ENCODE results near the gene RASGRP2.

Gene RASGRP2

DNA sequence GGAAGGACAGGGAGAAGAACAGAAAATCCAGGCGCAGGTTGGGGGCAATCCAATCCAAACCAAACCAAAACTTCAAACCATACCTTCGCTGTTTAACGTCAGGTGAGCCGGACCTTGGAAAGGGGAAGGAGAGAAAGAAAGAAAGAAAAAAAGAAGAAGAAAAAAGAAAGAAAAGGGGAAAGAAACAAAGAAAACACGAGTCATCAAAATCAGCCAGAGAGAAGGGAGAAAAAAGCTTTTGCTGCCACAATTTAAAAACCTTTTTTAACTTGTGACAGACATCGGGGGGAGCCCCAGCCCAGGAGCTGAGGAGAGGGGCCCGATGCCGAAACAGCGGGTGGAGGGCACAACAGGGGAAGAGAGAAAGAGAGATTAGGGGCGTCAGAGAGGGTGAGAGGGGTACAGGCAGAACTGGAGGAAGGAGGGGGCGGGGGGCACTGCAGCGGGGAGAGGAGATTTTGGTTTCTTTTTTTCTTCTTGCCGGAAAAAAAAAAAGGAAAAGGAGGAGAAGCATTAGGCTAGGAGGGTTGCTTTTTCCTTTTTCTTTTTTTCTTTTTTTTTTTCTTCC lies 51.1 kb downstream of the RASGRP2 start:
- no peak for DNase-seq

DNA sequence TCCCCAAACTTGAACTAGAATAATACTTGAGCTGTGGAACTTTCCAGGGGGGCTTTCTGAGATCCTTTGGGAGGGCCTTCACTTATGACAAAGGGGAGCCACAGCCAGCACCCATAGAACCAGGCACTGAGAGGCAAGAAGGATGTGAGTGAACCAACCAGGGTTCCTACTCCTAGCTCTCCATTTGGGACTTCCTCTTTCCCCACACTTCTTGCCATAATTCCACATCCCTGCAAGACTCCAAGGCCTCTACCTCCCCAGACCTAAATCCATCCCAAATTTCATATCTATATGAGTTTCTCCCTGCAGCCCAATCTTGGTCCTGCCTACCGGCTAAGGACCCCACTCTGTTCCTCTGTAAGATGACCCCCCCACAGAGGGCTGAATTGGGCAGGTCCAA lies 52.4 kb downstream of the RASGRP2 start:
- no peak for DNase-seq

DNA sequence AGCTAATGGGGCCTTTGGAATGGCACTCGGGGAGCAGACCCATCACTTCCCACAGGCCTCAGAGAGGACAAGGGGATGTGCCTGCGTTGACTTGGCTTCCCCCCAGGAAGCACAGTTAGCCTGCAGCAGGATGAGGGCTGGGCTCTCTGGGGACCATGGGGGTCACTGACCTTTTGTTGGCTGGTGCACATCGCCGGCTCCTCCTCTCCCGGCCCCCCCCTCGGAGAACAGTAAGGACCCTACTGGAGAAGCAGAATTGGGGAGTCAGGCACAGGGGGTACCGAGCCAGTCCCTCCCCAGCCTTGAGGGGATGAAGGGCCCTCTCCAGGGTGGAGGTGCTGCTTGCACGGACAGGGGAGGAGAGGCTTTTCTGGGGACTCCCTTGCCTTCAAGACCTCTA lies 53.7 kb downstream of the RASGRP2 start:
- no peak for DNase-seq

DNA sequence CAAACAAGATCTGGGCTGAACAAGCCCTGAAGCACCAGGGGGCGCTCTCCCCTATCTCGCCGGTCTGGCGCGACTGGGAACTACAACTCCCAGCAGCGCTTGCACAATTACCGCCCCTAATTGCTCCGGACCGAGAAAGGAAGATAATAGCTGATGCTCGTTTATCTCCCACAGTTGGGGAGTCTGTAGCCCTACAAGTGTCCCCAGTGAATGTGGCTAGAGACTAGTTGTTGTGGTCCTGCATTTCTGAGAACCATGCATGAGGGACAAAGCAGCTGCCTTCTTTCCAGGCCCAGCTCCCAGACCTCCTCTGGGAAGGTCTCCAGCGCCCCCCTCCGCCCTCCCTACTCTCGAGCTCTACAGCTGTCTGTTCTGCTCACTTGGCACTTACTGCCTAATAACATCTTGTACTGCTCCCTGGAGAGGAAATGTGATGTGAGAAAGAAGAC lies 55.4 kb downstream of the RASGRP2 start:
- DNase-seq, result peak; percentile 81

DNA sequence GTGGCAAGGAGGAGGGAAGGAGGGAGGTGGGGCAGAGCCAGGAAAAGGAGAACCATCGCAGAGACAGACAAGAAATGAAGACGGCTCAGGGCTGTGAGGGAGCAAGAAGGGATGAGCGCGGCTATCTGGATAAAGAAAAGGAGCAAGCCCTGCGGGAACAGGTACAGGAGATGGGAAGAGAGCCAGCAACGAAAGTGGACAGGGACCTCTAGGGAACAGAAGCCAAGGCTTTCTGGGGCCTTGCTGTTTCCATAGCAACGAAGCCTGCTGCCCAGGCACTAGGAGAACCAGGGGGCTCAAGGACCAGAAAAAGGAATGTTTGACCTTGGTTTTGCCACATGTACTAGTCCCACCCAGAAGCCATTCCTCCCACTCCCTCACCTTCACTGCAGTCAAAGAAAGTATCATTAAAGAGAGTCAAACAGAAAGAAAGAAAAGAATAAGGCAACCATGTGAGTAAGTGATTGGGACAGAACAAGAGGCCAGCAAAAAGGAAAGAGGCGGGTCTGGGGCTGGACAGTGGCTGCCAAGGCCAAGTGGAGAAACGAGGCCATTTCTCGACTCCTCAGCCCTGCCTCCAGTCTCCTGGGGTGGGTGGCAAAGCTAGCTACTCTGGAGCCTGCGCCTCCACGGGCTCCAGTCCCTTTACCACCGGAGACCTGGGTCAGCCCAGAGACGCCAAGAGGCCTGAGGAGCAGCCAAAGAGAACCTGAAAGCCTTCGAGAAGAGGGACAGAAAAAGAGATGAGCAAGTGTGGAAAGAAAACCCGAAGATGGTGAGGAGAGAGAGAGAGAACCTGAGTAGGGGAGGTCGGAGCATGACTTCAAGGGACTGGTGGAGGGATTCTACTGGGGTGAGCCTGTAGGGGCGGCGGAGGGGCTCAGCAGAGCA lies 56.1 kb downstream of the RASGRP2 start:
- no peak for DNase-seq

DNA sequence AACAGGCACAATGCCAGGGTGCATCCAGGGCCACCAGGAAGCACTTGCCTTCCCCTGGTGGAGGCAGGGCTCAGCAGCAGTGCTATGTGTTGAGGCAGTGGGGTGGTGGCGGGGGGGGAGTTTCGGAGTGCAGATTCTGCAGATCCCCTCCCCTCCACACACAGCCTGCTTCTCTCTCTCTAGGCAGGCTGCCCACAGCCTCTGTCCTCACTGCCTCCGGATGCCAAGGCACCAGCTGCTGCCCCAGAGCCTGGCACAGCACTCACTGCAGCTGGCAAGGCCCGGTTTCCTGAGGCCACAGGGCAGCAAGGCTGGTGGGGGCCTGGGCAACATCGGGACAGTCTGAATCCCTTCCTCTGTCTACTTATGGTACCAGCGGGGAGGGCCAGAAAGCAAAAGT lies 56.7 kb downstream of the RASGRP2 start:
- DNase-seq, result no peak

DNA sequence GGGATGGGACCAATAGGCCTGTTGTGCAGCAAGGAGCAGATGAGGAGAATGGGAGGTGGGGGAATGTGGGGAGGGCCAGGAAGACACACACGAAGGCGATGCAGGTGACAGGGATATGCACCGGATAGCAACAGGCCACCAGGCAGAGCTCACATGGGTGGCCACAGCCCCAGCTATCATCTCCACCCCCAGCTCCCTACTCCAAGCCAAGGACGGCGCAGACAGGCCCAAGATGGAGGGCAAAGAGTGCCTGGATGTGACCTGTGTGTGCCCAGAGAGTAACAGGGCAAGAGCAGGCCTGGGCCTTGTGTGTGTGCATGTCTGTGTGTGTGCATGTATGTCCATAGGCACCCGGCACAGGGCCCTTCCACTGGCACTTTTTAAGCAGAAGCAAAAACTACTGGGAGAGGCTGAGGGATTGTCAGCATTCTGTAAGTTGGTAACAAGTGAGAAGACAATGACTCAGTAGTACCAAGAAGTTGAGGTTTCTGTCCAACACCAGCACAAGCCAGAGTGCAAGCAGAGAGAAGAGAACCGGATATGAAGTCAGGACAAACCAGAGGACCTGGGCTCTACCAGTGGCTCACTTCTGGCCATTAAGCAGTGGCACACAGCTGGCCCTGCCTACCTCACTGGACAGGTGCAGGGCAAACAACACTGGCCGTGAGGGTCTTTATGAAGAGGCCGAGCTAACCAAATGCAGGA lies 57.3 kb downstream of the RASGRP2 start:
- no peak for DNase-seq

DNA sequence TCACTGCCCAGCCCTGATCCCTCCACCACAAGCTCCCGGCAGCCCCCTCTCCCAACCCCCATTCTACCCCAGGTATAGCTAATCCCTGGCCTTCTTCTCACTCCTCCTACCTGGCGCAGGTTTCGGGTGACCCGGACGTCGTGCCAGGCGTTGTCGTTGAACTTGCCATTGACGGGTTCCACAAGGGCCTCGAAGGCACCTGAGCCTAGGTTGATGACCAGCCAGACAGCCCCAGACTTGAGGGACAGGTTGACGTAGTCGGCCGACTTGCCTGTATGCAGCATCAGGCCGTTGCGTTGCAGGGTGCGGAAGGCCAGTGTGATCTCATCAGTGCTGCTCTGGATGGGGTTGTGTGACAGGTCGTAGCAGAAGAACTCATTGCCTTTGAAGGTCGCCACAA lies 58.4 kb downstream of the RASGRP2 start:
- no peak for DNase-seq

DNA sequence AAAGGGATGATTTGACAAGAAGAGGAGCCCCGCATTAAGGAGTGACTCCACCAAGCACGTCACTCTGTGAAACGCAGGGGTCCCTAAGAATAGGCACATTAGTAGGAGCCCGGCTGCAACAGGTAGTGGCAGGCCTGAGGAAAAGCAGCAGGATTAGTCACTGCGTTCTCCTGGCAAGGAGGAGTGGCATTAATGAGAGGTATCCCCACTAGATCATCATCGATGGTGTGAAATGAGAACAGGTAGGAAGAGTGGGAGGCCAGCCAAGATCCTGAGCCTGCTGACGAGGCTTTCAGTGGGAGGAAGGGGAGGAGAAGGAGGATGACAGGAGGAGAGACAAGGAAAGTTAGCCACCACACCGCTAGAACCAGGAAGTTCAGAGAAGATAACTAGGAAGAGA lies 59.6 kb downstream of the RASGRP2 start:
- no peak for DNase-seq

DNA sequence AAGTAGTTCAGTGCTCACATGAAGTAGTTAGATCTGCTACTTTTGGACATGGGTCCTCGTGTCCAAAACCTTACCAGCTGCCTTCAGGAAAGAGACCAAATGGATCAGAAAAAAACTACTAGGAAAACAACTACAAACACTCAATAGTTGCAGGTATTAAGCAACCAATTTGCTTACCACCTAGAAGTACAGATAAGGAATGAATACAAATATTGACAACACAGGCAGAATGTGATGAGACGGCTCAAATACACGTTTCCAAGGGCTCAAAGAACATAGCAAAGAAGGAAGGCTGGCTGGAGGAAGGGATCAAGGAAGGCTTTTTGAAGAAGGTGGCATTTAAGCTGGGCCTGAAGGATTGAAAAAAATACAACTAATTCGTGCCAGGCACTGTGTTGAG lies 62.8 kb downstream of the RASGRP2 start:
- DNase-seq, result no peak

DNA sequence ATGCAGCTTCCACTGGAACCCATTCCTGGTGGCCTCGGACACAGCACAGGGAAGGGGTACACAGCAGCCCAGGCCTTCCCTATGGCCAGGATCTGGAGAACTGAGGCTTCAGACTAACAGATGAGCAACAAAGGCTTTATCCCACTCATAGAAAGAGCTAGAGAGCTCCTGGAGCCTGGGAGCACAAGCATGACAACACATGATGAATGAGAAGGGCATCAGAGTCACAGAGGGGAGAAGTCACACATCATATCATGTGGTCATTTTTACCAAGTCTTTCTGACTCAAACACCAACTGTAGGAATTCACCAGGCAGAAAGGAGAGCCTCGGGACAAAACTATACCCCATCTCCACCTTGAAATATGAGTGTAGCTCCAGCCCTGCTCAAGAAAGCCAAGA lies 64.1 kb downstream of the RASGRP2 start:
- no peak for DNase-seq

DNA sequence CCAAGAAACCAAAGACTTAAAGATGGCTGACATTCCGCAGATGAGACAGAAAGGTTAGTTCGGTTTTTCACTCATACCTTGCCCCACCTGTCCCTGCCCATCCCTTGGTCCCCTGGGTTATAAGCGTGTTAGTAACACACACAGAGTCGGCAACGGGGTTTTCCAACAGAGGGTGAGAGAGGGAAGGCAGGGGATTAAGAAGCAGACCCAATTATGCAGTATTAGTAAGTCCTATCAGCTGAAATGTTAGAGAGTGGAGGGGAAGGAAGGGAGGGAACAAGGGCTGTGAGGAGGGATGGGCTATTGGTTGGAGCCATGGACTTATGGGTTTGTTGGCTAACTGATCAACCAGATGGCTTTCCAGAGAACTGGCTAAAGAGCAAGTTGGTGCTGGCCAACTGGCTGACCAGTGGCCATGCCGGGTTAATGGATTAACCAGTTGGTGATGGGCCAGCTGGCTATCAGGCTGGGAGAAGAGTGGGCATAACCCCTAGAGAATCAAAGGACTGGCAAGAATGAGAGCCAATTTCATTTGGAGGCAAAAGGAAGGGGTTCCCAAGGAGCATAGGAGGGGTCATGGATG lies 66.4 kb downstream of the RASGRP2 start:
- DNase-seq, result no peak
